Measurements from ENCODE around the gene PLEKHM2. TPM values are rescaled to one million over a fixed set of nuclear protein-coding genes. Genes with fewer than 3 reads are reported as not detected.

Gene PLEKHM2
- total RNA-seq, 2 experiments from 2014 or later = 51.0 to 52.6 TPM

- no peaks in the 10 kb centered on the region for H3K27me3 Mint-ChIP-seq (ENCODE audit: low read depth)
- no peak overlapping the region for H3K27ac Mint-ChIP-seq
- H3K4me3 Mint-ChIP-seq = no peak overlapping the region
- peaks cover 3% of the 10 kb centered on the region for H3K4me1 Mint-ChIP-seq (ENCODE audit: low read depth)
- POLR2A ChIA-PET = interaction anchor here (1.4 kb wide), 1 partner anchor 59 kb away, joined by 3 read pairs; no protein-coding TSS in a partner anchor
- H3K9me3 Mint-ChIP-seq (ENCODE audit: insufficient read depth) = no peaks in the 10 kb centered on the region
- CTCF ChIA-PET = interaction anchor here (0.7 to 2.3 kb wide), 4 partner anchors 9 to 115 kb away, joined by 3 to 8 read pairs (median 4); no protein-coding TSS in a partner anchor
- no peaks in the 10 kb centered on the region for H3K36me3 Mint-ChIP-seq (ENCODE audit: low read depth)
- ATAC-seq (no peak), DNase-seq (no peak)
These were observed 7.1 kb upstream of the PLEKHM2 start for GRCh38 chr1:15676688-15677661.

- Mint-ChIP-seq H3K4me1 (ENCODE audit: low read depth) (peaks cover 3% of the 10 kb centered on the region), H3K27me3 (ENCODE audit: low read depth) (no peaks in the 10 kb centered on the region), H3K9me3 (ENCODE audit: insufficient read depth) (no peaks in the 10 kb centered on the region), H3K27ac (no peak overlapping the region), H3K36me3 (ENCODE audit: low read depth) (no peaks in the 10 kb centered on the region), H3K4me3 (no peak overlapping the region)
- ChIA-PET POLR2A (no interaction called here), CTCF (no interaction called here)
- ATAC-seq = no peak
- DNase-seq = no peak
These were observed 5.5 kb upstream of the PLEKHM2 start for GRCh38 chr1:15678578-15678977.

GRCh38 chr1:15680131-15680530 lies 4.0 kb upstream of the PLEKHM2 start:
- H3K9me3 Mint-ChIP-seq (ENCODE audit: insufficient read depth) = no peaks in the 10 kb centered on the region
- no peak overlapping the region for H3K4me3 Mint-ChIP-seq
- POLR2A ChIA-PET = interaction anchor here (1.5 kb wide), 1 partner anchor 18 kb away, joined by 3 read pairs; no protein-coding TSS in a partner anchor
- no peaks in the 10 kb centered on the region for H3K36me3 Mint-ChIP-seq (ENCODE audit: low read depth)
- ATAC-seq = no peak
- no peaks in the 10 kb centered on the region for H3K27me3 Mint-ChIP-seq (ENCODE audit: low read depth)
- peaks cover 6% of the 10 kb centered on the region for H3K4me1 Mint-ChIP-seq (ENCODE audit: low read depth)
- CTCF ChIA-PET = no interaction called here
- H3K27ac Mint-ChIP-seq = no peak overlapping the region
- DNase-seq = no peak

- no peaks in the 10 kb centered on the region for H3K36me3 Mint-ChIP-seq (ENCODE audit: low read depth)
- no peak overlapping the region for H3K27ac Mint-ChIP-seq
- H3K27me3 Mint-ChIP-seq (ENCODE audit: low read depth) = no peaks in the 10 kb centered on the region
- no peak for ATAC-seq
- ChIA-PET CTCF (no interaction called here), POLR2A (interaction anchor here (1.5 kb wide), 1 partner anchor 17 kb away, joined by 3 read pairs; no protein-coding TSS in a partner anchor)
- H3K4me3 Mint-ChIP-seq = no peak overlapping the region
- no peak for DNase-seq
- peaks cover 12% of the 10 kb centered on the region for H3K4me1 Mint-ChIP-seq (ENCODE audit: low read depth)
- H3K9me3 Mint-ChIP-seq (ENCODE audit: insufficient read depth) = no peaks in the 10 kb centered on the region
These were observed 3.4 kb upstream of the PLEKHM2 start for GRCh38 chr1:15680561-15681348.

- H3K4me1 Mint-ChIP-seq (ENCODE audit: low read depth) = peaks cover 18% of the 10 kb centered on the region
- no peak for ATAC-seq
- H3K36me3 Mint-ChIP-seq (ENCODE audit: low read depth) = no peaks in the 10 kb centered on the region
- H3K4me3 Mint-ChIP-seq = no peak overlapping the region
- no peaks in the 10 kb centered on the region for H3K27me3 Mint-ChIP-seq (ENCODE audit: low read depth)
- ChIA-PET CTCF (no interaction called here), POLR2A (interaction anchor here (0.6 kb wide), 1 partner anchor 19 kb away, joined by 3 read pairs; no protein-coding TSS in a partner anchor)
- DNase-seq = no peak
- no peaks in the 10 kb centered on the region for H3K9me3 Mint-ChIP-seq (ENCODE audit: insufficient read depth)
- no peak overlapping the region for H3K27ac Mint-ChIP-seq
These were observed 2.5 kb upstream of the PLEKHM2 start for GRCh38 chr1:15681349-15682292.

GRCh38 chr1:15682936-15683341 lies 1.2 kb upstream of the PLEKHM2 start:
- Mint-ChIP-seq H3K4me1 (ENCODE audit: low read depth) (peaks cover 29% of the 10 kb centered on the region), H3K36me3 (ENCODE audit: low read depth) (peaks cover 7% of the 10 kb centered on the region), H3K4me3 (peak overlapping the region; percentile 51), H3K27me3 (ENCODE audit: low read depth) (no peaks in the 10 kb centered on the region), H3K9me3 (ENCODE audit: insufficient read depth) (no peaks in the 10 kb centered on the region), H3K27ac (peak overlapping the region; percentile 81)
- no peak for ATAC-seq
- ChIA-PET POLR2A (no interaction called here), CTCF (no interaction called here)
- no peak for DNase-seq

- peak overlapping the region; percentile 81 for H3K27ac Mint-ChIP-seq
- no peaks in the 10 kb centered on the region for H3K27me3 Mint-ChIP-seq (ENCODE audit: low read depth)
- H3K4me3 Mint-ChIP-seq = peak overlapping the region; percentile 68
- POLR2A ChIA-PET = no interaction called here
- no peak for ATAC-seq
- DNase-seq = no peak
- peaks cover 29% of the 10 kb centered on the region for H3K4me1 Mint-ChIP-seq (ENCODE audit: low read depth)
- peaks cover 9% of the 10 kb centered on the region for H3K36me3 Mint-ChIP-seq (ENCODE audit: low read depth)
- no peaks in the 10 kb centered on the region for H3K9me3 Mint-ChIP-seq (ENCODE audit: insufficient read depth)
- CTCF ChIA-PET = no interaction called here
These were observed 628 bp upstream of the PLEKHM2 start for GRCh38 chr1:15683345-15684039.

GRCh38 chr1:15684468-15685291 lies 560 bp downstream of the PLEKHM2 start:
- Mint-ChIP-seq H3K9me3 (ENCODE audit: insufficient read depth) (no peaks in the 10 kb centered on the region), H3K36me3 (ENCODE audit: low read depth) (peaks cover 14% of the 10 kb centered on the region), H3K4me1 (ENCODE audit: low read depth) (peaks cover 27% of the 10 kb centered on the region), H3K27me3 (ENCODE audit: low read depth) (no peaks in the 10 kb centered on the region), H3K27ac (peak overlapping the region; percentile 89), H3K4me3 (peak overlapping the region; percentile 87)
- ChIA-PET POLR2A (interaction anchor here (1.1 to 2.4 kb wide), 3 partner anchors 11 to 81 kb away, joined by 3 to 27 read pairs (median 3); no protein-coding TSS in a partner anchor), CTCF (interaction anchor here (0.9 to 2.4 kb wide), 2 partner anchors 12 to 91 kb away, joined by 3 to 11 read pairs; no protein-coding TSS in a partner anchor)
- peak; percentile 60 for ATAC-seq
- peak; percentile 46 for DNase-seq

- ChIA-PET POLR2A (interaction anchor here (0.7 to 2.4 kb wide), 4 partner anchors 10 to 82 kb away, joined by 3 to 27 read pairs (median 4); no protein-coding TSS in a partner anchor), CTCF (interaction anchor here (0.9 to 2.4 kb wide), 4 partner anchors 9 to 92 kb away, joined by 3 to 11 read pairs (median 4); no protein-coding TSS in a partner anchor)
- ATAC-seq = no peak
- Mint-ChIP-seq H3K27me3 (ENCODE audit: low read depth) (no peaks in the 10 kb centered on the region), H3K4me3 (peak overlapping the region; percentile 87), H3K9me3 (ENCODE audit: insufficient read depth) (no peaks in the 10 kb centered on the region), H3K36me3 (ENCODE audit: low read depth) (peaks cover 17% of the 10 kb centered on the region), H3K27ac (peak overlapping the region; percentile 33), H3K4me1 (ENCODE audit: low read depth) (peaks cover 27% of the 10 kb centered on the region)
- DNase-seq = no peak
These were observed 1.7 kb downstream of the PLEKHM2 start for GRCh38 chr1:15685820-15686219.

- H3K27ac Mint-ChIP-seq = peak overlapping the region; percentile 30
These were observed 3.3 kb downstream of the PLEKHM2 start for GRCh38 chr1:15687446-15687845.

More at GRCh38 chr1:15687446-15687845, 3.3 kb downstream of the PLEKHM2 start:
- H3K9me3 Mint-ChIP-seq (ENCODE audit: insufficient read depth) = no peaks in the 10 kb centered on the region
- H3K36me3 Mint-ChIP-seq (ENCODE audit: low read depth) = peaks cover 20% of the 10 kb centered on the region
- no peak for DNase-seq
- ChIA-PET POLR2A (no interaction called here), CTCF (interaction anchor here (1.0 kb wide), 1 partner anchor 10 kb away, joined by 3 read pairs; no protein-coding TSS in a partner anchor)
- no peak overlapping the region for H3K4me3 Mint-ChIP-seq
- ATAC-seq = no peak
- H3K4me1 Mint-ChIP-seq (ENCODE audit: low read depth) = peaks cover 27% of the 10 kb centered on the region
- no peaks in the 10 kb centered on the region for H3K27me3 Mint-ChIP-seq (ENCODE audit: low read depth)
